Small intestine (tissue), 7 donors: ENCODE results near the gene BCLAF3. TPM values are rescaled to one million over a fixed set of nuclear protein-coding genes. Genes with fewer than 3 reads are reported as not detected.

Experiments used
- DNase-seq, 2 donors: peaks; one replicate each; pipeline versions ENCODE4 v3.0.0 to v3.0.0-alpha.2; 2013
- FAIRE-seq: peaks from 2 replicates; lab custom pipeline; 2012; peaks lifted over from hg19 to GRCh38; lab: Jason Lieb, UNC
- H3K27ac ChIP-seq, 3 donors: one replicate each; pipeline ENCODE4 v1.5.1; 2013; ENCODE audit warnings: low read length in 2 of 3, mild to moderate bottlenecking in 2 of 3, control low read depth in 1 of 3, inconsistent platforms in 1 of 3, low read depth in 1 of 3, moderate library complexity in 1 of 3
- H3K27me3 ChIP-seq, 3 donors: one replicate each; pipeline ENCODE4 v1.6.1; 2013; ENCODE audit warnings: low read length in 3 of 3, inconsistent platforms in 1 of 3; ENCODE audit not compliant: control insufficient read depth in 3 of 3, insufficient read depth in 3 of 3
- H3K36me3 ChIP-seq, 3 donors: one replicate each; pipeline ENCODE4 v1.6.1; 2013; ENCODE audit warnings: low read length in 3 of 3, inconsistent platforms in 1 of 3, low read depth in 1 of 3, mild to moderate bottlenecking in 1 of 3, moderate library complexity in 1 of 3; ENCODE audit not compliant: control insufficient read depth in 3 of 3, insufficient read depth in 2 of 3
- H3K4me1 ChIP-seq, 3 donors: one replicate each; pipeline ENCODE4 v1.6.1; 2013; ENCODE audit warnings: low read length in 2 of 3, inconsistent platforms in 1 of 3, low read depth in 1 of 3, mild to moderate bottlenecking in 1 of 3, moderate library complexity in 1 of 3; ENCODE audit not compliant: control insufficient read depth in 3 of 3, insufficient read depth in 2 of 3
- H3K4me3 ChIP-seq, 3 donors: one replicate each; pipeline ENCODE4 v1.5.1; 2013; ENCODE audit warnings: low read length in 3 of 3, control low read depth in 1 of 3, inconsistent platforms in 1 of 3, low read depth in 1 of 3, mild to moderate bottlenecking in 1 of 3, moderate library complexity in 1 of 3
- H3K9me3 ChIP-seq, 2 donors: one replicate each; pipeline ENCODE4 v1.6.1; 2013; ENCODE audit warnings: low read depth in 1 of 2, low read length in 1 of 2; ENCODE audit not compliant: control insufficient read depth in 2 of 2, insufficient read depth in 1 of 2
- WGBS, 3 donors: extraction: QIAGEN DNeasy Blood & Tissue Kit; methylation state at CpG; one replicate each; pipeline ENCODE4 v1.1.7; 2013; 5-methylcytosine and 5-hydroxymethylcytosine counted together
- polyA plus RNA-seq, 4 donors: library from polyadenylated mRNA; stranded (reverse) in 3 of 4; unstranded in 1 of 4; fragments of 200-250 nt in 3 of 4; fragments of 120-200 nt in 1 of 4; gene quantifications; one replicate each; pipeline versions ENCODE4 v1.2.1 to v1.2.3, GENCODE V29; 2013
- donor health status: healthy with polysubstance abuse.
- donor health status: control.
- donor health status: control.
- donor health status: Bipolar disorder and iron deficiency.
- donor health status: healthy.

Gene BCLAF3
- polyA plus RNA-seq, 4 donors = 2.3 to 17.9 (median 3.4) TPM

DNA sequence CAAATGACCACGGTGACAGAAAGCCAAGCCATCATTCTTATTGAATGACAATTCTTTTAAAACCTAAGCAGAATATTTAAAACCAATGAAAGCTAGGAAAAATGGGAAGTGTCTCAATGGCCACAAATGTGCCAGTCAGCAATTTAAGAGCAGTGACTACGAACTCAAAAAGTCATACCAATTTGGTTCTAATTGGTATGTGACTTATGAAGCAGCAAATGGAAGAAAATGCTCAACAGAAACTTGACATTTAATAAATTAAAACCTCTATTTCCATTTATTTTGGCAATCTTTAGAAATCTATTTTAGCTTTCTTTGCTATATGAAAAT, 25.7 kb upstream of the BCLAF3 start:
- DNase-seq = no peak
- H3K4me1 ChIP-seq = no peaks in the 10 kb centered on the region
- H3K27me3 ChIP-seq = no peaks in the 10 kb centered on the region
- no peaks in the 10 kb centered on the region for H3K36me3 ChIP-seq
- no peak overlapping the region for H3K27ac ChIP-seq
- FAIRE-seq = no peak
- H3K4me3 ChIP-seq = no peak overlapping the region
- peaks cover 0 to 7% of the 10 kb centered on the region in 2 donors for H3K9me3 ChIP-seq
- 81 to 90% (median 90%) methylated on average over 2 of the region's 2 CpGs for WGBS, 3 donors

DNA sequence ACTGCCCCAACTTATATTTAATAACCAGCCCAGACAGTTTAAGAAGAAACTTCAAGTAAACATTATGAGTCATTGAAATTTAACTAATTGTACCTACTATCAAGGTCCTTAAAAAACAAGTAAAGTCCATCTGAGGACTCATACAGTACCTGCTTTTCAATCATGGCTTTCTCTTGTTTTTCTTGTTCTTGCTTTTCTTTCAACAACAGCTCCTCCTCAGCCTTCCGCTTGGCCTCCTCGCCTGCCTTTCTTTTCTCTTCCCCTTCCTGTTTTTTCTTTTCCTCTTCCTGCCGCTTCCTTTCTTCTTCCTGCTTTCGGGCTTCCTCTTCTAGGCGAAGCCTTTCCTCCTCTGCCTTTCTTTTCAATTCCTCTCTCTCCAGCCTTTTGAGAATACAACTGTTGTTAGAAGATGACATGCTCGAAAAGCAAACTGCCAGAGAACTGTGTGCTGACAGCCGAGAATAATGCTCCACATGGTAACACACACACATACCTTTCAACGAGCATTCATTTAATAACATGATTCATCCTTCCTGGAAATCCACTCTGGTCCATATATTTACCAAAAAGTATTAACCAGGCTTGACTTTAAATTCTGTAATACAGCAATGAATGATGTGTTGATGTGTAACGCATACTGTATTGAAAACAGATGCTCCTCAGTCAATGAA, 25.2 kb upstream of the BCLAF3 start:
- Histone ChIP-seq H3K4me1 (no peaks in the 10 kb centered on the region), H3K4me3 (no peak overlapping the region), H3K27ac (no peak overlapping the region), H3K36me3 (no peaks in the 10 kb centered on the region), H3K27me3 (no peaks in the 10 kb centered on the region), H3K9me3 (peaks cover 0 to 7% of the 10 kb centered on the region in 2 donors)
- 84 to 90% (median 87%) methylated on average over 9 of the region's 9 CpGs for WGBS, 3 donors
- FAIRE-seq (no peak), DNase-seq (no peak)

DNA sequence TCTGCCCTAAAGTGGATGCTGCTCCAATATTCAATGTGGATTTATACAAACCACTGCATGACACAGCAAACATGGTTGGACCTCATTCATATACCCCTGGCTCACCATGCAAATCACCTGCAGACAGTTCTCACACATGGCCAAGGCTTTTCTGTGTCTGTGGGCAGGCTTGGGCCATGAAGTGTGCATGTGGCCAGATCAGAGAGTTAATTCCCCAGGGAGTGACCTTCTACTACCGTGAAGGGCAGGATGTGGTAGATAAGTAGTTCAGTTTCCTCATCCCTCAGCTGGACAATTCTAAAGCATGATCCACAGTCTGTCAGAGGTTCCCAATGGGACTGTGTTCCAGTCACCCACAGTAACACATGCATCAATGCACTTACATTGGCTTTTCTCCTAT, 24.6 kb upstream of the BCLAF3 start:
- Histone ChIP-seq H3K4me3 (no peak overlapping the region), H3K4me1 (no peaks in the 10 kb centered on the region), H3K36me3 (no peaks in the 10 kb centered on the region), H3K27me3 (no peaks in the 10 kb centered on the region), H3K27ac (no peak overlapping the region), H3K9me3 (peaks cover 0 to 7% of the 10 kb centered on the region in 2 donors)
- FAIRE-seq = no peak
- DNase-seq = no peak
- 57 to 70% (median 65%) methylated on average over 1 of the region's 1 CpG for WGBS, 3 donors

DNA sequence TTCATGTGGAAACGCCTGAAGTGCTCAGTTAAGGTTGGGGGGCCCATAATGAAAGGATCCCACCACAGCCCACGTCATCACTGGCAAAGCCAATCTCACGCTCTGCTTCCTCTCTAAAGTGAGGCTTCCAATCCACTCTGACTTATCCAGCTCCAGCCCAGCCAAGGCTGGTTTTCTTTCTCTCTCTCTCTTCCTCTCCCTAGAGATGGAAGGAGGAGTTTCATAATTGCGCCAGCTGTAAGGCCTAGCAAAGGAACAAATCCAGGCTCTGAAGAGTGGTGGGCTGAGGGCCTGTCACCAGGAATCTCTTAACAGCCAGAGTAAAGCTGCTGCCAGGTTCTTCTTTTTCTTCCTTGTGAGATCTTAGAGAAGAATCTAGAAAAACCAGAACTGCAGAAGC, 20.7 kb upstream of the BCLAF3 start:
- Histone ChIP-seq H3K36me3 (no peaks in the 10 kb centered on the region), H3K27ac (no peak overlapping the region), H3K4me3 (no peak overlapping the region), H3K4me1 (no peaks in the 10 kb centered on the region), H3K27me3 (no peaks in the 10 kb centered on the region), H3K9me3 (peaks cover 0 to 7% of the 10 kb centered on the region in 2 donors)
- no peak for DNase-seq
- FAIRE-seq = no peak
- WGBS, 3 donors = 81 to 92% (median 82%) methylated on average over 4 of the region's 4 CpGs

DNA sequence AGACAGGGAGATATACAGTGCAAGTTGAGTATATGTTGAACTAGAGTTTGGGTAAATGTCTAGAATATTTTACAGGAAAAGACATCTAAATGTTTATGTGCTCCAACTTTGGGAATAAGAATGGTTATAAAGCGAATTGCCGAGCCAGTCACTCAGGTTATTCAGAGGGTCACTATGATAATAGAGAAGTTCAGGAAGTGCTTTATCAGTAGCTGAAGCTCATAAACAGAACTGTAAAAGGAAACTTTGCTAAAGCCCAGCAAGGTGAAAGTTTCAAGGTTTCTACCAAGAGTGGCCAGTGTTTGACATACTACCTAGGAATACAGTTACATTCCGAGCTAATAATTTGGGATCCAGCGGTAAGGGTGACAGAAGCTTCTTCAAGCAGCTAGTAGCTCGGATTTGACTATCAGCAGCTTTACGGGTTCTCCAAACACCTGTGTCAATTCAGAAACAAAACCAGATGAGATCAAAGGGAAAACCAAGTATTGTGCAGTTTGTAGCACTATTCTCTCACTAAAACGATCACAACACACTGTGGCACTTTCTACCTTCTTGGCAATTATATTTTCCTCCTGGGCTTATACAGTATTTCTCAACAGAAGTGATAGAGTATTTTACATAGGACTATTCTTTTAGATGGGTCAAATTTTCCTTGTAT, 17.2 kb upstream of the BCLAF3 start:
- FAIRE-seq = no peak
- no peaks in the 10 kb centered on the region for H3K36me3 ChIP-seq
- WGBS, 3 donors = 9 to 63% (median 46%) methylated on average over 7 of the region's 7 CpGs
- H3K27ac ChIP-seq = no peak overlapping the region
- DNase-seq = peak; percentile 33
- no peaks in the 10 kb centered on the region for H3K27me3 ChIP-seq
- H3K4me3 ChIP-seq = no peak overlapping the region
- no peaks in the 10 kb centered on the region for H3K4me1 ChIP-seq
- no peaks in the 10 kb centered on the region for H3K9me3 ChIP-seq

DNA sequence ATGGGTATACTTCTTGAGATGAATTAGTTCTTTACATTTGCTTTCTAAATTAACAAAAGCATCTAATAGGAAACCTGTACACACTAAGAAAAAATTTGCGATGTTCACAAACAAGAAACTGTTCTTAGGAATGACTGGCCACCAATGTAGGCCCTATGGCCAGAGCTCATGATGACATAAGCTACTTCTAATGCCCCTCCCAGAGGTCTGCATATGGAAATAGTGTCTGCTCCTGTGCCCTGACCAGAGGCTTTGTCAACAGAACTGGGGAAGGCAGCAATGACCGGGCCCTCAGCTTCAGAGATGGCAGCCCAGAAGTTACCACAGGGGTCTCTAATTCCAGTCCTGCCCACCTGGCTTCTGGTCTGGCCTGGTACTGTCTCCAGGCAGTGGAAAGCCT, 15.0 kb upstream of the BCLAF3 start:
- FAIRE-seq = no peak

DNA sequence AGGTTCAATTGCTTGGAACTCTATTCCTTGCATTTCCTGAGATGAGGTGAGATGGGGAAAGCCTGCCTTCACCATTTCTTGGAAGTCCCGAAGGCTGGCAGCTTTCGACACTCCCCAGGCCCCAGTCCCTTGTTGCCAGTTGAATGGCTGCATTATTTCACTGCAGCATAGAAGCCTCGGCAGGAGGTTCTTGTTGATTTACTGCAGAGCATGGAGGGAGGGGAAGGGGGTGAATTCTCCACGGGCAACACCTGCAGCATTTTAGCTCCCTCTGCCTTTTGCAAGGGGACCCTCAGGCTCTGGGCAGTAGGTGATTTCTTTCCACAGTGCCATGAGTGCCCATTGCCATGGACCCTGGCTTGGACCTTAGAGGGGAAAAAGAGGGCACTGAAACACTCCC, 10.7 kb upstream of the BCLAF3 start:
- FAIRE-seq = no peak
- H3K4me3 ChIP-seq = no peak overlapping the region

More for the DNA sequence above, 15.0 kb upstream of the BCLAF3 start:
- H3K4me3 ChIP-seq = no peak overlapping the region
- H3K4me1 ChIP-seq = no peaks in the 10 kb centered on the region
- DNase-seq = no peak
- no peak overlapping the region for H3K27ac ChIP-seq
- WGBS, 3 donors = 91 to 94% (median 93%) methylated on average over 2 of the region's 2 CpGs
- no peaks in the 10 kb centered on the region for H3K9me3 ChIP-seq
- no peaks in the 10 kb centered on the region for H3K36me3 ChIP-seq
- no peaks in the 10 kb centered on the region for H3K27me3 ChIP-seq

DNA sequence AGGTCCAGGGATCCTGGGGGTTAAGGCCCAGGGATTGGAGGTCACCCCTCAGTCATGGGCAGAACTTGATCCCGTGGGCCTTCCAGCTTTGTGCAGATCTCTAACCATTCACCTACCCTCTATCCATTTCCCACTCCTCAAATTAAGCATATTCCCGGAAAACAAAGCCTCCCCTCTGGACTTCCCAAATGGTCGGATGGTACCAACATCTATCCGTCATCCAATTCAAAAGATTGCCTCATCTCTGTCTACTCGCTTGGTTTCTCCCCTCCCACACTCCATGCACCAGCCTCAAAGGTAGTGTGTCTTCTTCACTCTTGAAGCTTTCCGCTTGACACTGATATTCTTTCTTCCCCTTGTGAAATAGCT, 473 bp upstream of the BCLAF3 start:
- FAIRE-seq = no peak
- no peaks in the 10 kb centered on the region for H3K27me3 ChIP-seq

More for the DNA sequence above, 10.7 kb upstream of the BCLAF3 start:
- 63 to 69% (median 67%) methylated on average over 4 of the region's 4 CpGs for WGBS, 3 donors
- no peaks in the 10 kb centered on the region for H3K27me3 ChIP-seq
- H3K4me1 ChIP-seq = no peaks in the 10 kb centered on the region
- no peaks in the 10 kb centered on the region for H3K36me3 ChIP-seq
- no peak overlapping the region for H3K27ac ChIP-seq
- no peak for DNase-seq
- no peaks in the 10 kb centered on the region for H3K9me3 ChIP-seq

More for the DNA sequence above, 473 bp upstream of the BCLAF3 start:
- no peaks in the 10 kb centered on the region for H3K9me3 ChIP-seq
- no peaks in the 10 kb centered on the region for H3K36me3 ChIP-seq
- H3K4me3 ChIP-seq = peak overlapping the region in 1 of 3 donors; percentile 30
- WGBS, 3 donors = 39 to 51% (median 50%) methylated on average over 6 of the region's 6 CpGs
- H3K27ac ChIP-seq = peak overlapping the region in 2 of 3 donors; percentile 32 to 60
- no peaks in the 10 kb centered on the region for H3K4me1 ChIP-seq
- DNase-seq = no peak
